Mesenchymal stem cell (in vitro differentiated cells and primary cell): ENCODE measurements around the gene PI4KA.

ENCODE experiments used
- DNase-seq: peaks from one replicate; pipeline ENCODE4 v3.0.0-alpha.2; 2013
- H2AFZ ChIP-seq: one replicate; pipeline ENCODE4 v1.6.1; 2013; ENCODE audit warnings: low read depth, mild to moderate bottlenecking, control low read depth, inconsistent platforms, low read length, moderate library complexity
- H2AK5ac ChIP-seq: 2 replicates; pipeline ENCODE4 v1.6.1; 2013; ENCODE audit warnings: low read length, moderate library complexity, mild to moderate bottlenecking, inconsistent platforms; ENCODE audit not compliant: severe bottlenecking
- H2BK120ac ChIP-seq: one replicate; pipeline ENCODE4 v1.6.1; 2013; ENCODE audit warnings: low read depth, mild to moderate bottlenecking, inconsistent platforms, low read length, moderate library complexity
- H2BK12ac ChIP-seq, 2 experiments: one replicate each; pipeline ENCODE4 v1.6.1; 2013; ENCODE audit warnings: inconsistent platforms in 2 of 2, low read length in 2 of 2, mild to moderate bottlenecking in 2 of 2, moderate library complexity in 2 of 2, control low read depth in 1 of 2
- H2BK15ac ChIP-seq: one replicate; pipeline ENCODE4 v1.6.1; 2013; ENCODE audit warnings: mild to moderate bottlenecking, low read depth, inconsistent platforms; ENCODE audit not compliant: poor library complexity, severe bottlenecking
- H2BK5ac ChIP-seq: 2 replicates; pipeline ENCODE4 v1.6.1; 2013; ENCODE audit warnings: low read depth, mild to moderate bottlenecking, low read length, control low read depth, inconsistent platforms; ENCODE audit not compliant: poor library complexity, severe bottlenecking
- H3K14ac ChIP-seq, 2 experiments: one replicate each; pipeline ENCODE4 v1.6.1; 2013; ENCODE audit warnings: inconsistent platforms in 2 of 2, low read length in 2 of 2, control low read depth in 1 of 2, mild to moderate bottlenecking in 1 of 2, moderate library complexity in 1 of 2
- H3K18ac ChIP-seq, 2 experiments: one replicate each; pipeline ENCODE4 v1.6.1; 2013; ENCODE audit warnings: inconsistent platforms in 2 of 2, low read length in 2 of 2, control low read depth in 1 of 2, low read depth in 1 of 2, mild to moderate bottlenecking in 1 of 2
- H3K23ac ChIP-seq, 2 experiments: one replicate each; pipeline ENCODE4 v1.6.1; 2013; ENCODE audit warnings: inconsistent platforms in 2 of 2, low read length in 2 of 2, mild to moderate bottlenecking in 2 of 2, moderate library complexity in 2 of 2, control low read depth in 1 of 2
- H3K27ac ChIP-seq: 2 replicates; pipeline ENCODE4 v1.5.1; 2013; ENCODE audit warnings: mild to moderate bottlenecking, moderate library complexity, low read length, control low read depth, inconsistent platforms; ENCODE audit not compliant: poor library complexity, severe bottlenecking
- H3K27me3 ChIP-seq, 2 experiments: 2 replicates each; pipeline versions ENCODE4 v1.6.1 to v1.7.0; 2013; ENCODE audit warnings: low read length in 2 of 2, mild to moderate bottlenecking in 2 of 2, moderate library complexity in 2 of 2, control low read depth in 1 of 2, inconsistent platforms in 1 of 2; ENCODE audit not compliant: control insufficient read depth in 1 of 2, insufficient read depth in 1 of 2
- H3K36me3 ChIP-seq, 2 experiments: 2 replicates each; pipeline versions ENCODE4 v1.6.1 to v1.7.0; 2013; ENCODE audit warnings: low read length in 2 of 2, control low read depth in 1 of 2, inconsistent platforms in 1 of 2, low read depth in 1 of 2, mild to moderate bottlenecking in 1 of 2; ENCODE audit not compliant: insufficient read depth in 2 of 2, control insufficient read depth in 1 of 2
- H3K4ac ChIP-seq, 2 experiments: one replicate each; pipeline ENCODE4 v1.6.1; 2013; ENCODE audit warnings: inconsistent platforms in 2 of 2, low read length in 2 of 2, mild to moderate bottlenecking in 2 of 2, moderate library complexity in 2 of 2, control low read depth in 1 of 2, low read depth in 1 of 2
- H3K4me1 ChIP-seq: 2 replicates; pipeline ENCODE4 v1.6.1; 2013; ENCODE audit warnings: low read depth, low read length, control low read depth; ENCODE audit not compliant: control insufficient read depth, insufficient read depth
- H3K4me2 ChIP-seq: 2 replicates; pipeline ENCODE4 v1.6.1; 2013; ENCODE audit warnings: low read length, mild to moderate bottlenecking, inconsistent platforms; ENCODE audit not compliant: poor library complexity, severe bottlenecking
- H3K4me3 ChIP-seq, 2 experiments: 2 replicates each; pipeline versions ENCODE4 v1.5.1 to v1.7.0; 2013; ENCODE audit warnings: low read length in 2 of 2, mild to moderate bottlenecking in 2 of 2, control low read depth in 1 of 2, low read depth in 1 of 2; ENCODE audit not compliant: insufficient read depth in 1 of 2
- H3K79me1 ChIP-seq: replicated peaks from 2 replicates; pipeline ENCODE4 v1.6.1; 2013; ENCODE audit warnings: mild to moderate bottlenecking, control low read depth, low read length, inconsistent platforms; ENCODE audit not compliant: poor library complexity, severe bottlenecking
- H3K9ac ChIP-seq: 2 replicates; pipeline ENCODE4 v1.7.0; 2013; ENCODE audit warnings: mild to moderate bottlenecking, low read length, moderate library complexity
- H3K9me3 ChIP-seq: 2 replicates; pipeline ENCODE4 v1.7.0; 2013; ENCODE audit warnings: mild to moderate bottlenecking, low read length; ENCODE audit not compliant: control insufficient read depth
- H4K8ac ChIP-seq: one replicate; pipeline ENCODE4 v1.6.1; 2013; ENCODE audit warnings: inconsistent platforms, mild to moderate bottlenecking, low read length, moderate library complexity
- H4K91ac ChIP-seq: one replicate; pipeline ENCODE4 v1.6.1; 2013; ENCODE audit warnings: mild to moderate bottlenecking, low read length, inconsistent platforms
- WGBS: methylation state at CpG from one replicate; pipeline ENCODE4 v1.1.7; 2013; ENCODE audit warnings: mixed read lengths; 5-methylcytosine and 5-hydroxymethylcytosine counted together

Gene PI4KA

DNA sequence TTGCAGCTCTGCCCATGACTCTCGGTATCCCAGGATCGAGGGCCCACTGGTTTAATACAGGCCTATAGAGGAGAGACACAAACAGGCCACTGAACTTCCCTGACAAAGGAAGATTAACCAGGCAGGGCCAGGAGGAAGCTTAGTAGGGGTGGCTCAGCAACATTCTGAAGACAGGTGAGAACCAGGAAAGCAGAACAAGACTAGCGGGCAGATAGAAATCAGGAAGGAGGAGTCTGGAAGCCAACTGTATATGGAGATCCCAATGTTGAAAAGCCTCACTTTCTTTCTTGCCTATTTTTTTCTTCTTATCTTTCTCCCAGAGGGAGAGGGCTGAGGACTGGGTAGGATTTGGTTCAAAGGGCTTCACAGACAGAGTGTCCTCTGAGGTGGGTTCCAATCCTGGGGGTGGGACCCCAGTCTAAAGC is 5.4 kb downstream of the PI4KA start:
- Histone ChIP-seq H3K9ac (no peak overlapping the region), H3K4me3 (no peak overlapping the region), H4K91ac (no peak overlapping the region), H3K18ac (no peak overlapping the region), H3K27ac (no peak overlapping the region), H3K4me2 (no peak overlapping the region), H3K27me3 (no peaks in the 10 kb centered on the region), H2BK120ac (no peak overlapping the region), H3K14ac (no peak overlapping the region), H2BK15ac (no peak overlapping the region), H2AK5ac (no peak overlapping the region), H3K9me3 (no peaks in the 10 kb centered on the region), H2BK5ac (no peak overlapping the region), H2AFZ (no peak overlapping the region), H3K79me1 (peaks cover 33% of the 10 kb centered on the region), H3K4me1 (peaks cover 6% of the 10 kb centered on the region), H2BK12ac (no peak overlapping the region), H3K4ac (no peak overlapping the region), H4K8ac (no peak overlapping the region), H3K36me3 (no peaks in the 10 kb centered on the region), H3K23ac (no peak overlapping the region)
- WGBS: 85% methylated on average over 2 of the region's 3 CpGs
- DNase-seq: no peak

DNA sequence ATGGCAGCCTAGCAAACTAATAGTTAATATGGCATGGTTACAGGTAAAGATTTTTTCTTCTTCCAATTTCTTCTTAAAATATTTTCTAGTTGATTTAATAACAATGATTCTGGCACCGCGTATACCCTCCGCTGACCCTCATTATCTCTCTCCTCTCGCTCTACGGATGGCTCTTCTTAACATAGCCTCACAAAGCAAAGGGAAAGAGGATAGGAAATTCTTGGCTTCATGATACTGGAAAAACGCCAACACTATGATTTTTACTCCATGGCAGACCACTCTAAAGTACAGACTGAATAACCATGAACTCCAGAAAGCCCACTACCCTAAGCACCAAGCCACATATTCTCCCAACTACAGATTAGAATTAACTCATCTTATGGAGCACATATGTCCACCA is 6.1 kb downstream of the PI4KA start:
- 96% methylated on average over 6 of the region's 6 CpGs for WGBS
- H2AFZ ChIP-seq: no peak overlapping the region
- no peak overlapping the region for H4K8ac ChIP-seq

DNA sequence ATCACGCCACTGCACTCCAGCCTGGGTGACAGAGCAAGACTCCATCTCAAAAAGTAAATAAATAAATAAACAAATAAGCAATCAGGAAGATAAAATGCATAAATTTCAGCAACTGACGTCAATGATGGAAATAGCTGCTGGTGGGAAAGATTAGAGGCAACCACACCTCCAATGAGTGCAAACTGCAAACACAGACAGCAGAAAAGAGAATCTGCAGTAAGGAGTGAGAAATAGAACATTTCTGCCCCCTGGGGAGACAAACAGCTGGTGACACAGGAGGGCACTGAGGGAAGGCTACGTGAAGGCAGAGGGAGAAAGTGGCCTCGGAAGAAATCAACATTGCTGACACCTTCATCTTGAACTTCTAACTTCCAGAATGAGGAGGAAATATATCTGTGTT is 6.5 kb downstream of the PI4KA start:
- WGBS: 43% methylated on average over 2 of the region's 4 CpGs
- Histone ChIP-seq H3K4me3 (no peak overlapping the region), H2BK5ac (no peak overlapping the region), H2BK12ac (no peak overlapping the region), H3K23ac (no peak overlapping the region), H3K4me1 (peaks cover 2% of the 10 kb centered on the region), H4K91ac (no peak overlapping the region), H3K14ac (no peak overlapping the region), H2BK120ac (no peak overlapping the region), H3K4me2 (no peak overlapping the region), H3K9ac (no peak overlapping the region), H4K8ac (no peak overlapping the region), H2BK15ac (no peak overlapping the region), H3K79me1 (peaks cover 33% of the 10 kb centered on the region), H3K18ac (no peak overlapping the region), H2AK5ac (no peak overlapping the region), H3K27me3 (no peaks in the 10 kb centered on the region), H3K36me3 (no peaks in the 10 kb centered on the region), H3K9me3 (no peaks in the 10 kb centered on the region), H3K4ac (no peak overlapping the region), H2AFZ (no peak overlapping the region), H3K27ac (no peak overlapping the region)
- DNase-seq: peak; percentile 10

More for the DNA sequence above, 6.1 kb downstream of the PI4KA start:
- Histone ChIP-seq H3K27me3 (no peaks in the 10 kb centered on the region), H2BK5ac (no peak overlapping the region), H3K14ac (no peak overlapping the region), H2AK5ac (no peak overlapping the region), H2BK120ac (no peak overlapping the region), H2BK12ac (no peak overlapping the region), H3K79me1 (peaks cover 34% of the 10 kb centered on the region), H3K36me3 (no peaks in the 10 kb centered on the region), H4K91ac (no peak overlapping the region), H3K4me2 (no peak overlapping the region), H3K18ac (no peak overlapping the region), H3K27ac (no peak overlapping the region), H3K23ac (no peak overlapping the region), H3K9ac (no peak overlapping the region), H2BK15ac (no peak overlapping the region), H3K4me1 (peaks cover 6% of the 10 kb centered on the region), H3K4me3 (no peak overlapping the region), H3K4ac (no peak overlapping the region), H3K9me3 (no peaks in the 10 kb centered on the region)
- DNase-seq: no peak

DNA sequence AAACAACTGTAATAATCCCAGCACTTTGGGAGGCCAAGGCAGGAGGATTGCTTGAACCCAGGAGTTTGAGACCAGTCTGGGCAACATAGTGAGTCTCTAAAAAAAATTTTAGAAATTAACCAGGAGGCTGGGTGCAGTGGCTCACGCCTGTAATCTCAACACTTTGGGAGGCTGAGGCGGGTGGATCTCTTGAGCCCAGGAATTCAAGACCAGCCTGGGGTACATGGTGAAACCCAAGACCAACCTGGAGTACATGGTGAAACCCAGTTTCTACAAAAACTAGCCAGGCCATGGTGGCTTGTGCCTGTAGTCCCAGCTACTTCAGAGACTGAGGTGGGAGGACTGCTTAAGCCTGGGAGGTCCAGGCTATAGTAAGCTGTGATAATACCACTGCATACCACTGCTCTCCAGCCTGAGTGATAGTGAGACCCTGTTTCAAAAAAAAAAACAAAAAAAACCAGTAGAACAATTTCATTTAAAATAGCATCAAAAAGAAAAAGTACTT is 11.2 kb downstream of the PI4KA start:
- 96% methylated on average over 2 of the region's 2 CpGs for WGBS
- Histone ChIP-seq H3K18ac (no peak overlapping the region), H2AFZ (no peak overlapping the region)

More for the DNA sequence above, 11.2 kb downstream of the PI4KA start:
- no peaks in the 10 kb centered on the region for H3K27me3 ChIP-seq
- H3K23ac ChIP-seq: no peak overlapping the region
- no peak for DNase-seq
- H3K4me2 ChIP-seq: no peak overlapping the region
- H3K36me3 ChIP-seq: no peaks in the 10 kb centered on the region
- no peak overlapping the region for H3K14ac ChIP-seq
- H4K8ac ChIP-seq: no peak overlapping the region
- no peak overlapping the region for H2BK12ac ChIP-seq
- H2BK120ac ChIP-seq: no peak overlapping the region
- no peaks in the 10 kb centered on the region for H3K9me3 ChIP-seq
- no peak overlapping the region for H3K4ac ChIP-seq
- no peak overlapping the region for H3K4me3 ChIP-seq
- H3K4me1 ChIP-seq: peaks cover 2% of the 10 kb centered on the region
- H3K79me1 ChIP-seq: peaks cover 32% of the 10 kb centered on the region
- H4K91ac ChIP-seq: no peak overlapping the region
- H2BK5ac ChIP-seq: no peak overlapping the region
- H3K27ac ChIP-seq: no peak overlapping the region
- no peak overlapping the region for H2AK5ac ChIP-seq
- H2BK15ac ChIP-seq: no peak overlapping the region
- no peak overlapping the region for H3K9ac ChIP-seq
